ENCODE measurements around the gene TCERG1L.
A peak's percentile ranks its signal among the peaks of the same experiment; 100 is the strongest.

The TCERG1L gene

DNA sequence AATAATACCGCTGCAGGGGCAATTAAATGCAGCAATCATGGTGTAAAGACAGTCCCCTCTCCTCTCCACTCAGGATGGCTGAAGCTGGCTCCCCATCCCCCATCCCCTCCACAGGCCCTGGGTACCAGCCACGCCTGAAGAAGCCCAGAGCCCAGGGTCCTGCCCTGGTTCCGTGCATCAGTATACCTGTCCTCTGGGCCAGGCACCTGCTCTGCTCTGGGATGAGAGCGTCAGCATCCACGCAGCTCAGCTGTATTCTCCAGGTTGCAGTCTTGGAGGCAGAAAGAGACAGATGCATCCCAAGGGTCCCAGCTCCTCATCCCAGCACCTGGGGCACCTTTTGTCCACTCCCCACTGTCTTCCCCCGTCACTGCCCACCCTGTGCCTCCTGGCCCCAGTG, 233.8 kb downstream of the TCERG1L start:
- Histone ChIP-seq H2AK5ac (ENCODE audit: low read depth, low read length) (no peak overlapping the region), H3K4me1 (ENCODE audit: control insufficient read depth in 2 of 2, insufficient read depth in 1 of 2, low read depth in 1 of 2, low read length in 2 of 2) (peaks cover 0 to 6% of the 10 kb centered on the region in 2 donors), H3K27me3 (ENCODE audit: control insufficient read depth in 3 of 3, insufficient read depth in 3 of 3, low read depth in 1 of 3, low read length in 3 of 3) (no peaks in the 10 kb centered on the region), H2BK5ac (ENCODE audit: low read length) (no peak overlapping the region), H3K4me2 (ENCODE audit: insufficient read depth, low read length, poor library complexity, severe bottlenecking) (no peak overlapping the region), H3K9ac (ENCODE audit: low read depth, low read length, poor library complexity) (no peak overlapping the region), H3K9me3 (replicated peaks in 1 of 2; ENCODE audit: control insufficient read depth in 2 of 2, insufficient read depth in 1 of 2, low read depth in 1 of 2, low read length in 2 of 2) (no peaks in the 10 kb centered on the region), H2BK12ac (ENCODE audit: low read length) (no peak overlapping the region), H2AFZ (ENCODE audit: low read length) (no peak overlapping the region), H3K27ac (replicated peaks; ENCODE audit: low read length) (no peak overlapping the region), H3K4me3 (ENCODE audit: low read length in 2 of 2) (no peak overlapping the region), H3K14ac (ENCODE audit: low read length) (no peak overlapping the region), H2BK120ac (ENCODE audit: low read depth, low read length) (no peak overlapping the region), H2BK15ac (ENCODE audit: low read length) (no peak overlapping the region), H3K23ac (ENCODE audit: low read depth, low read length, poor library complexity) (peak overlapping the region; percentile 12), H3K4ac (ENCODE audit: low read length) (no peak overlapping the region), H3K18ac (ENCODE audit: low read length) (no peak overlapping the region), H3K79me1 (ENCODE audit: low read depth, low read length) (peaks cover under 1% of the 10 kb centered on the region), H4K91ac (ENCODE audit: low read depth, low read length, poor library complexity) (no peak overlapping the region), H4K8ac (ENCODE audit: low read depth, low read length) (no peak overlapping the region), H3K36me3 (replicated peaks in 1 of 2; ENCODE audit: control insufficient read depth in 2 of 2, insufficient read depth in 2 of 2, low read length in 2 of 2) (no peaks in the 10 kb centered on the region)
- no peak for DNase-seq (ENCODE audit: low spot score)
- no CpG with 5 or more reads among the region's 6 CpGs for WGBS, 2 donors (ENCODE audit: extremely low coverage in 2 of 2, insufficient read length in 2 of 2, insufficient replicate concordance in 1 of 2)

DNA sequence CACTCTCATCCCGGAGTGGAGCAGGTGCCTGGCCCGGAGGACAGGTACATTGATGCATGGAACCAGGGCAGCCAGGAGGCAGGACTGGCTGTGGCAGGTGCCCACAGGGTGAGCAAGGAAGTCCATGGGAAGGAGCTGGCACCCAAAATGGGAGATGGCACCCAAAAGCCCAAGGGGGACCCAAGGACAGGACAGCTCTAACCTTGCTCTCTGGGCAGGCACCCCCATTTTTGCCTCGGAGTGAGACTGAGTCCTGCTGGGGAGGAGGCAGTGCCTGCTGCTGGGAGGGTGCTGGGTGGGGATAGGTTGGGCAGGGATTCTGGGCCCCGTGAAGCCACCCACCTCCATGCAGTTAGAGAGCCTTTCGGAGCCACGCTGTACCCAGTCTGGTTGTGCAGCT, 234.5 kb downstream of the TCERG1L start:
- no CpG with 5 or more reads among the region's 6 CpGs for WGBS, 2 donors (ENCODE audit: extremely low coverage in 2 of 2, insufficient read length in 2 of 2, insufficient replicate concordance in 1 of 2)

GRCh38 chr10:131076356-131076755, 235.2 kb downstream of the TCERG1L start:
- Histone ChIP-seq H3K4ac (ENCODE audit: low read length) (no peak overlapping the region), H3K14ac (ENCODE audit: low read length) (no peak overlapping the region), H3K4me3 (ENCODE audit: low read length in 2 of 2) (no peak overlapping the region), H3K4me2 (ENCODE audit: insufficient read depth, low read length, poor library complexity, severe bottlenecking) (no peak overlapping the region), H2BK12ac (ENCODE audit: low read length) (no peak overlapping the region), H2BK5ac (ENCODE audit: low read length) (no peak overlapping the region), H3K79me1 (ENCODE audit: low read depth, low read length) (peaks cover 2% of the 10 kb centered on the region), H4K8ac (ENCODE audit: low read depth, low read length) (no peak overlapping the region), H3K27me3 (ENCODE audit: control insufficient read depth in 3 of 3, insufficient read depth in 3 of 3, low read depth in 1 of 3, low read length in 3 of 3) (no peaks in the 10 kb centered on the region), H3K23ac (ENCODE audit: low read depth, low read length, poor library complexity) (no peak overlapping the region), H3K9ac (ENCODE audit: low read depth, low read length, poor library complexity) (no peak overlapping the region), H3K9me3 (replicated peaks in 1 of 2; ENCODE audit: control insufficient read depth in 2 of 2, insufficient read depth in 1 of 2, low read depth in 1 of 2, low read length in 2 of 2) (no peaks in the 10 kb centered on the region), H3K4me1 (ENCODE audit: control insufficient read depth in 2 of 2, insufficient read depth in 1 of 2, low read depth in 1 of 2, low read length in 2 of 2) (peaks cover 0 to 6% of the 10 kb centered on the region in 2 donors), H2BK15ac (ENCODE audit: low read length) (peak overlapping the region; percentile 50), H3K36me3 (replicated peaks in 1 of 2; ENCODE audit: control insufficient read depth in 2 of 2, insufficient read depth in 2 of 2, low read length in 2 of 2) (no peaks in the 10 kb centered on the region), H3K27ac (replicated peaks; ENCODE audit: low read length) (no peak overlapping the region), H4K91ac (ENCODE audit: low read depth, low read length, poor library complexity) (no peak overlapping the region), H2AK5ac (ENCODE audit: low read depth, low read length) (peak overlapping the region; percentile 21), H2BK120ac (ENCODE audit: low read depth, low read length) (no peak overlapping the region), H3K18ac (ENCODE audit: low read length) (peak overlapping the region; percentile 20), H2AFZ (ENCODE audit: low read length) (no peak overlapping the region)
- WGBS, 2 donors (ENCODE audit: extremely low coverage in 2 of 2, insufficient read length in 2 of 2, insufficient replicate concordance in 1 of 2), result no CpG with 5 or more reads among the region's 8 CpGs
- no peak for DNase-seq (ENCODE audit: low spot score)

More for the DNA sequence above, 234.5 kb downstream of the TCERG1L start:
- Histone ChIP-seq H3K9me3 (replicated peaks in 1 of 2; ENCODE audit: control insufficient read depth in 2 of 2, insufficient read depth in 1 of 2, low read depth in 1 of 2, low read length in 2 of 2) (no peaks in the 10 kb centered on the region), H3K4me2 (ENCODE audit: insufficient read depth, low read length, poor library complexity, severe bottlenecking) (no peak overlapping the region), H2BK15ac (ENCODE audit: low read length) (peak overlapping the region; percentile 50), H3K4ac (ENCODE audit: low read length) (no peak overlapping the region), H3K4me1 (ENCODE audit: control insufficient read depth in 2 of 2, insufficient read depth in 1 of 2, low read depth in 1 of 2, low read length in 2 of 2) (peaks cover 0 to 6% of the 10 kb centered on the region in 2 donors), H3K14ac (ENCODE audit: low read length) (no peak overlapping the region), H2AK5ac (ENCODE audit: low read depth, low read length) (no peak overlapping the region), H4K91ac (ENCODE audit: low read depth, low read length, poor library complexity) (no peak overlapping the region), H2AFZ (ENCODE audit: low read length) (no peak overlapping the region), H3K36me3 (replicated peaks in 1 of 2; ENCODE audit: control insufficient read depth in 2 of 2, insufficient read depth in 2 of 2, low read length in 2 of 2) (no peaks in the 10 kb centered on the region), H2BK5ac (ENCODE audit: low read length) (no peak overlapping the region), H3K27me3 (ENCODE audit: control insufficient read depth in 3 of 3, insufficient read depth in 3 of 3, low read depth in 1 of 3, low read length in 3 of 3) (no peaks in the 10 kb centered on the region), H2BK120ac (ENCODE audit: low read depth, low read length) (no peak overlapping the region), H3K79me1 (ENCODE audit: low read depth, low read length) (peaks cover 2% of the 10 kb centered on the region), H3K27ac (replicated peaks; ENCODE audit: low read length) (no peak overlapping the region), H3K9ac (ENCODE audit: low read depth, low read length, poor library complexity) (no peak overlapping the region), H3K4me3 (ENCODE audit: low read length in 2 of 2) (no peak overlapping the region), H3K23ac (ENCODE audit: low read depth, low read length, poor library complexity) (peak overlapping the region; percentile 37), H4K8ac (ENCODE audit: low read depth, low read length) (no peak overlapping the region), H3K18ac (ENCODE audit: low read length) (peak overlapping the region; percentile 20), H2BK12ac (ENCODE audit: low read length) (no peak overlapping the region)
- no peak for DNase-seq (ENCODE audit: low spot score)

GRCh38 chr10:131075218-131075770, 236.2 kb downstream of the TCERG1L start:
- no peak overlapping the region for H2BK5ac ChIP-seq (ENCODE audit: low read length)
- H3K36me3 ChIP-seq (replicated peaks in 1 of 2; ENCODE audit: control insufficient read depth in 2 of 2, insufficient read depth in 2 of 2, low read length in 2 of 2), result no peaks in the 10 kb centered on the region
- no peak overlapping the region for H3K27ac ChIP-seq (replicated peaks; ENCODE audit: low read length)
- H3K4ac ChIP-seq (ENCODE audit: low read length), result no peak overlapping the region
- H2AFZ ChIP-seq (ENCODE audit: low read length), result no peak overlapping the region
- WGBS, 2 donors (ENCODE audit: extremely low coverage in 2 of 2, insufficient read length in 2 of 2, insufficient replicate concordance in 1 of 2), result no CpG with 5 or more reads among the region's 27 CpGs
- no peaks in the 10 kb centered on the region for H3K27me3 ChIP-seq (ENCODE audit: control insufficient read depth in 3 of 3, insufficient read depth in 3 of 3, low read depth in 1 of 3, low read length in 3 of 3)
- H4K8ac ChIP-seq (ENCODE audit: low read depth, low read length), result no peak overlapping the region
- peaks cover 2% of the 10 kb centered on the region for H3K79me1 ChIP-seq (ENCODE audit: low read depth, low read length)
- no peaks in the 10 kb centered on the region for H3K9me3 ChIP-seq (replicated peaks in 1 of 2; ENCODE audit: control insufficient read depth in 2 of 2, insufficient read depth in 1 of 2, low read depth in 1 of 2, low read length in 2 of 2)
- H2BK12ac ChIP-seq (ENCODE audit: low read length), result no peak overlapping the region
- peak overlapping the region; percentile 35 for H3K18ac ChIP-seq (ENCODE audit: low read length)
- no peak overlapping the region for H3K23ac ChIP-seq (ENCODE audit: low read depth, low read length, poor library complexity)
- no peak for DNase-seq (ENCODE audit: low spot score)
- H3K4me1 ChIP-seq (ENCODE audit: control insufficient read depth in 2 of 2, insufficient read depth in 1 of 2, low read depth in 1 of 2, low read length in 2 of 2), result peaks cover 0 to 4% of the 10 kb centered on the region in 2 donors
- H4K91ac ChIP-seq (ENCODE audit: low read depth, low read length, poor library complexity), result no peak overlapping the region
- H3K9ac ChIP-seq (ENCODE audit: low read depth, low read length, poor library complexity), result no peak overlapping the region
- H3K14ac ChIP-seq (ENCODE audit: low read length), result no peak overlapping the region
- no peak overlapping the region for H3K4me3 ChIP-seq (ENCODE audit: low read length in 2 of 2)
- H2AK5ac ChIP-seq (ENCODE audit: low read depth, low read length), result no peak overlapping the region
- no peak overlapping the region for H2BK120ac ChIP-seq (ENCODE audit: low read depth, low read length)
- H2BK15ac ChIP-seq (ENCODE audit: low read length), result no peak overlapping the region
- H3K4me2 ChIP-seq (ENCODE audit: insufficient read depth, low read length, poor library complexity, severe bottlenecking), result no peak overlapping the region

Measured in neuronal stem cell (in vitro differentiated cells).